LNCAP (cell line): ENCODE results near the gene EPAS1.

Experiments used
- TF ChIP-seq, protein P1 (sequence below): fragments of 450-650 bp; IDR thresholded peaks from 2 replicates; pipeline ENCODE4 v1.5.1; 2017; ENCODE audit warnings: mild to moderate bottlenecking

Gene EPAS1

DNA sequence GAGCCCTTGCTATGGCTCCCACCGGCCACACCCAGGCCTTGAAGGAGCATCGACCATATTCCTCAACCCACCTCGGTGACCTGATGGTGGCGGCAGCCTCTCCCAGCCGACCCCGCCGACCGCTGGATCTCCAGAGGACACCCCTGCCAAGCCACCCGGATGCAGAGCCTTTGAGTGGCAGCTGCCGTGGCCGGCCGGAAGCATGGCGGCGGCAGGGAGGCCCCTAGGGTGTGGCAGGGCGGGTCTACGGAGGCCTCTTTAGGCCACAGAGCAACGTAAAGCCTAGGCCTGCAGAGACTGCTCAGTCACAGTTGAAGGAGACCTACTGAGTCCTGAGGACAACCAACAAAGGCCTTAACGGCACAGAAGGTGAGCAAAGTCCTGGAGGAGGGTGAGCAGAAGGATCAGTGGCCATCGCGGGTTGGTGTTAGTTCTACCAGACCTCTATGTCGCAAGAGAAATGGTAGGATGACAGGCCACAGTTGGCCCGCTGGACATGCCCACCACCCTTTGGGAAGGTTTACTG lies 131.8 kb downstream of the EPAS1 start:
- TF ChIP-seq, protein P1, sequence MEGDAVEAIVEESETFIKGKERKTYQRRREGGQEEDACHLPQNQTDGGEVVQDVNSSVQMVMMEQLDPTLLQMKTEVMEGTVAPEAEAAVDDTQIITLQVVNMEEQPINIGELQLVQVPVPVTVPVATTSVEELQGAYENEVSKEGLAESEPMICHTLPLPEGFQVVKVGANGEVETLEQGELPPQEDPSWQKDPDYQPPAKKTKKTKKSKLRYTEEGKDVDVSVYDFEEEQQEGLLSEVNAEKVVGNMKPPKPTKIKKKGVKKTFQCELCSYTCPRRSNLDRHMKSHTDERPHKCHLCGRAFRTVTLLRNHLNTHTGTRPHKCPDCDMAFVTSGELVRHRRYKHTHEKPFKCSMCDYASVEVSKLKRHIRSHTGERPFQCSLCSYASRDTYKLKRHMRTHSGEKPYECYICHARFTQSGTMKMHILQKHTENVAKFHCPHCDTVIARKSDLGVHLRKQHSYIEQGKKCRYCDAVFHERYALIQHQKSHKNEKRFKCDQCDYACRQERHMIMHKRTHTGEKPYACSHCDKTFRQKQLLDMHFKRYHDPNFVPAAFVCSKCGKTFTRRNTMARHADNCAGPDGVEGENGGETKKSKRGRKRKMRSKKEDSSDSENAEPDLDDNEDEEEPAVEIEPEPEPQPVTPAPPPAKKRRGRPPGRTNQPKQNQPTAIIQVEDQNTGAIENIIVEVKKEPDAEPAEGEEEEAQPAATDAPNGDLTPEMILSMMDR, result no peak

- TF ChIP-seq, protein P1, result no peak
These were observed 133.2 kb downstream of the EPAS1 start for GRCh38 chr2:46430413-46430812.

DNA sequence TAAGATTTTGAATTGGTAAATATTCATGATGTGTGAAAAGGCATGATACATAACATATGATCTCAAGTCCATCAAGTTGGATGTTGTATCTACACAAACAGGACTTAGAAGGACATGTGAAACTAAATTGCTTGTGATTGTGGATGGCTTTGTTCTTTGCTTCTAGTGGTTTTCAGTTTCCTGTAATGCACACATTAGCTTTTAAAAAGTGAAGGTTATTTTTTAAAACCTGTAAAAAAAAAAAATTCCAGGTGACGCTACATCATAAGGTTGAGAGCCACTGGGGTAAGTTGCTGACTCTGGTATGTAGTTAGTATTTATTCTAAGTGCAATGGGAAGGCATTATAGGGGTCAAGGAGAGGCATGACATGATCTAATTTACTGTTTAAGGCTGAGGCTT lies 133.8 kb downstream of the EPAS1 start:
- TF ChIP-seq, protein P1, result no peak

DNA sequence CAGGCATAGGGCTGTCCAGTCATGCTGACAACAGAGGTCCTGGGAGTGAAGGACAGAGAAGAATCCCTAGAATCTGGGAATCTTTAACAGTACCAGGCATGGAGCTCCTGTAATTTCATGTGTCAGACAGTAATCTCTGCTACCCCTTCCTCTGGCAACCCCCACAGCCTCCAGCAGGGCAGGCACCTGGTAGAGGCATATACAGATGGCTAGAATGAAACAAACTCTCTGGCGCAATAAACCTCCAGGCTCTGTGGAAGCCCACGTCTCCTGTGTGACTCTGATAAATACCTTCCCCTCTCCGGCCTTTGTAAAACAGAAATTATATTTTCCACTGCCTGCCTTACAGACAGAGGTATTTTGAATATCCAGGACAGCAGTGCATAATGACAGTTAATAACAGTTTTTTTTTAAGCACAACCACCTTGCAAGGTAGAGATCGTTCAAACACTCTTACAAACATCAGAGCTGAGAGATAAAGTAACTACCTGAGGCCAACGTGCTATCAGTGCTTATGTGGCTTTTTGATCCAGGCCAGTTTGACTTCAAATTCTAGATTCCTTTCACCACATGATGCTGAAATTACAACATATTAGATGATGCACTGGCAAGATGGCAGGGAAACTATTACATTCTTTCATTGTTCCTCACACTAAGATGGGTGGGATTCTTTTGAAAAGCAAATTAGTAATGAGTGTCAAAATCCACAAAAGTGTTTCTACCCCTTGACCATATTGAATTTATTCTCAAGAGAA lies 134.5 kb downstream of the EPAS1 start:
- TF ChIP-seq, protein P1, result no peak

DNA sequence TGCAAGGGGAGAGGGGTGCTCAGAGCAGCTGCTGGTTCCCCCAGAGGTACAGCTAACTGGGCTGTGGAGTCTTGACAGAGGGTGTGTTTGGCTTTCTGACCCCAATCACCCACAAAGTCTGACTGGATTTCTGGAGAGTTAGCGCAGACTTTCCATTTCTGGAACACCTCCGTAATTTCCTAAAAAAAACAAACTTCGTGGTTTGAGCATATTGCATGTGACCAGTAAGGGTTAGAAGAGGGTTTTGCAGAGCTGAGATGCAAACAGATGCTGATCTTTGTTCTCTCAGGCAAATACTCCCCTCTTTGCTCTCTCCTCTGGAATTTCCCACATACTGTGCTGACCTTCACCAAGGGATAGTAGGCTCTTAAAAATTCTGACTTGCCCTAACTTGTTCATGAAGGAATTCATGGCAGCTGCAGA lies 137.7 kb downstream of the EPAS1 start:
- TF ChIP-seq, protein P1, result no peak

- TF ChIP-seq, protein P1, result no peak
These were observed 138.1 kb downstream of the EPAS1 start for GRCh38 chr2:46435353-46435752.

GRCh38 chr2:46435796-46436360 lies 138.7 kb downstream of the EPAS1 start:
- TF ChIP-seq, protein P1, result no peak
